ENCODE measurements around the gene C19orf53.

DNA sequence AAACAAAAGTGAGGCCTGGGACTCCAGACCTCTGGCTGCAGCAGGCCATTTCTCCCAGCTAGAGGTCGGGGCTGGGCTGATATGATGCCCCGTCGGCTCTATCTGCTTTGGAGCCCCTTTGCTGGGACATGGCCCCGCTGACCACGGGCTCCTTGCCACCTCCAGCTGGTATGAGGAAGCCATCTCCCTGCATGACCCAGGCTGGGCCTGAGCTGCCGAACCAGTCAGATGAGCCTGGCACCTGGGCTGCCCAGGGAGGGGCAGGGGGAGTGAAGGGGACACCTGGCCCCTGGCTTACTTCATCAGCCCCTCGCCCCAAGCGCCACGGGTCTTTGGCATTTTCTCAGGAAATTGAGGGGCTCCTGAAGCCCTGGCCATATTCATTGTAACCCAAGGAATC lies 28.8 kb downstream of the C19orf53 start:
- TF ChIP-seq, protein P1, sequence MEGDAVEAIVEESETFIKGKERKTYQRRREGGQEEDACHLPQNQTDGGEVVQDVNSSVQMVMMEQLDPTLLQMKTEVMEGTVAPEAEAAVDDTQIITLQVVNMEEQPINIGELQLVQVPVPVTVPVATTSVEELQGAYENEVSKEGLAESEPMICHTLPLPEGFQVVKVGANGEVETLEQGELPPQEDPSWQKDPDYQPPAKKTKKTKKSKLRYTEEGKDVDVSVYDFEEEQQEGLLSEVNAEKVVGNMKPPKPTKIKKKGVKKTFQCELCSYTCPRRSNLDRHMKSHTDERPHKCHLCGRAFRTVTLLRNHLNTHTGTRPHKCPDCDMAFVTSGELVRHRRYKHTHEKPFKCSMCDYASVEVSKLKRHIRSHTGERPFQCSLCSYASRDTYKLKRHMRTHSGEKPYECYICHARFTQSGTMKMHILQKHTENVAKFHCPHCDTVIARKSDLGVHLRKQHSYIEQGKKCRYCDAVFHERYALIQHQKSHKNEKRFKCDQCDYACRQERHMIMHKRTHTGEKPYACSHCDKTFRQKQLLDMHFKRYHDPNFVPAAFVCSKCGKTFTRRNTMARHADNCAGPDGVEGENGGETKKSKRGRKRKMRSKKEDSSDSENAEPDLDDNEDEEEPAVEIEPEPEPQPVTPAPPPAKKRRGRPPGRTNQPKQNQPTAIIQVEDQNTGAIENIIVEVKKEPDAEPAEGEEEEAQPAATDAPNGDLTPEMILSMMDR (IDR thresholded peaks at IDR 0.05), result no peak
- TF ChIP-seq ZFX (IDR thresholded peaks at IDR 0.05; ENCODE audit: borderline replicate concordance), result no peak
